GM12872 (cell line): Measurements from ENCODE around the gene RARA.

ENCODE experiments used
- TF ChIP-seq, protein P1 (sequence below): IDR thresholded peaks from 3 replicates; pipeline ENCODE4 v1.5.1; 2011; ENCODE audit warnings: low read depth, mild to moderate bottlenecking, low read length, moderate library complexity; ENCODE audit not compliant: insufficient read depth

The RARA gene

DNA sequence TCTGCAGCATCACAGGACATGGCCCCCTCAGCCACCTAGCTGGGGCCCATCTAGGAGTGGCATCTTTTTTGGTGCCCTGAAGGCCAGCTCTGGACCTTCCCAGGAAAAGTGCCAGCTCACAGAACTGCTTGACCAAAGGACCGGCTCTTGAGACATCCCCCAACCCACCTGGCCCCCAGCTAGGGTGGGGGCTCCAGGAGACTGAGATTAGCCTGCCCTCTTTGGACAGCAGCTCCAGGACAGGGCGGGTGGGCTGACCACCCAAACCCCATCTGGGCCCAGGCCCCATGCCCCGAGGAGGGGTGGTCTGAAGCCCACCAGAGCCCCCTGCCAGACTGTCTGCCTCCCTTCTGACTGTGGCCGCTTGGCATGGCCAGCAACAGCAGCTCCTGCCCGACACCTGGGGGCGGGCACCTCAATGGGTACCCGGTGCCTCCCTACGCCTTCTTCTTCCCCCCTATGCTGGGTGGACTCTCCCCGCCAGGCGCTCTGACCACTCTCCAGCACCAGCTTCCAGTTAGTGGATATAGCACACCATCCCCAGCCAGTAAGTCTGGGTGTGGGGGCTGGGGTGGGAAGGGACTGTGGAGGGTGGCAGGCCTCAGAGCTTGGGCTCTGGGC lies 22.0 kb downstream of the RARA start:
- TF ChIP-seq, protein P1, sequence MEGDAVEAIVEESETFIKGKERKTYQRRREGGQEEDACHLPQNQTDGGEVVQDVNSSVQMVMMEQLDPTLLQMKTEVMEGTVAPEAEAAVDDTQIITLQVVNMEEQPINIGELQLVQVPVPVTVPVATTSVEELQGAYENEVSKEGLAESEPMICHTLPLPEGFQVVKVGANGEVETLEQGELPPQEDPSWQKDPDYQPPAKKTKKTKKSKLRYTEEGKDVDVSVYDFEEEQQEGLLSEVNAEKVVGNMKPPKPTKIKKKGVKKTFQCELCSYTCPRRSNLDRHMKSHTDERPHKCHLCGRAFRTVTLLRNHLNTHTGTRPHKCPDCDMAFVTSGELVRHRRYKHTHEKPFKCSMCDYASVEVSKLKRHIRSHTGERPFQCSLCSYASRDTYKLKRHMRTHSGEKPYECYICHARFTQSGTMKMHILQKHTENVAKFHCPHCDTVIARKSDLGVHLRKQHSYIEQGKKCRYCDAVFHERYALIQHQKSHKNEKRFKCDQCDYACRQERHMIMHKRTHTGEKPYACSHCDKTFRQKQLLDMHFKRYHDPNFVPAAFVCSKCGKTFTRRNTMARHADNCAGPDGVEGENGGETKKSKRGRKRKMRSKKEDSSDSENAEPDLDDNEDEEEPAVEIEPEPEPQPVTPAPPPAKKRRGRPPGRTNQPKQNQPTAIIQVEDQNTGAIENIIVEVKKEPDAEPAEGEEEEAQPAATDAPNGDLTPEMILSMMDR = no peak

DNA sequence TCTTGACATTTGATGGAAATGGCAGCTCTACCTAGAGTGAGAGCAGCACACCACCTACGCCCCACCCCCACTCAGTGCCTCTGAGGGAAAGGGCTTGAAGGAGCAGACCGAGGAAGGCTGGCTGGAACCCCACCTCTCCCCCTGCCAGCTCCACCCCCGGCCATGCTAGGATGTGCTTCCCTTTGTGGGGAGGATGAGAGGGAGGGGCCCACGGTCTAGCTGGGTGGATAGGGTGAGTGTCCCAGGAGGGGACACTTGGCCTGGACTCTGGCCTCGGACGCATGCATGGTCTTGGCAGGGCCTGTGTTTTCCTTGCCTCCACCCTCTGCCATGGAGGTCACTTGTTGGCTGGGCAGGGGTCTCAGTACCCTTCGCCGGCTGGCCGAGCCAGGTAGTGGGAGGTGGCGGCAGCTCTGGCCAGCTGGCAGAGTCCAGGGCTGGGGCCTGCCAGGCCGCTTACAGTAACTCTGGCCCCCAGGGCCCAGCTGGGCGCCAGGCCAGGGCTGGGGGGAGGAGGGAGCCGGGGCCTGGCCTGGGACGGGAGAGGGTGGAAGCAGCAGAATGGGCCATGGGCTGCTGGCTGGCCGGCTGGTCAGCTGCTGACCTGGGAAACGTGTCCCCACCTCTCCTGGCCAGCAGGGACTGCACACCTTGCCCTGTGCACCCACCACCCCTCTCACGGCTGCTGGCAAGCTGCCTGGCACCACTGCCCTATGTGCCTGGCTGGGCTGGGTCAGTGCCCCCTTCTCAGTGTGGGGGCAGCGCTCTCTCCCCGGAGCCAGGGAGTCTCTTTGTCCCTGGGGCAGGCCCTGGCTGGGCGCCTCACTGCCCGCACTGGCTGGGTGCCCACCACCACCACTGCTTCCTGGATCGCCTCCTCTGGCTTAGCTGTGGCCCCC lies 23.0 kb downstream of the RARA start:
- TF ChIP-seq, protein P1 = no peak

DNA sequence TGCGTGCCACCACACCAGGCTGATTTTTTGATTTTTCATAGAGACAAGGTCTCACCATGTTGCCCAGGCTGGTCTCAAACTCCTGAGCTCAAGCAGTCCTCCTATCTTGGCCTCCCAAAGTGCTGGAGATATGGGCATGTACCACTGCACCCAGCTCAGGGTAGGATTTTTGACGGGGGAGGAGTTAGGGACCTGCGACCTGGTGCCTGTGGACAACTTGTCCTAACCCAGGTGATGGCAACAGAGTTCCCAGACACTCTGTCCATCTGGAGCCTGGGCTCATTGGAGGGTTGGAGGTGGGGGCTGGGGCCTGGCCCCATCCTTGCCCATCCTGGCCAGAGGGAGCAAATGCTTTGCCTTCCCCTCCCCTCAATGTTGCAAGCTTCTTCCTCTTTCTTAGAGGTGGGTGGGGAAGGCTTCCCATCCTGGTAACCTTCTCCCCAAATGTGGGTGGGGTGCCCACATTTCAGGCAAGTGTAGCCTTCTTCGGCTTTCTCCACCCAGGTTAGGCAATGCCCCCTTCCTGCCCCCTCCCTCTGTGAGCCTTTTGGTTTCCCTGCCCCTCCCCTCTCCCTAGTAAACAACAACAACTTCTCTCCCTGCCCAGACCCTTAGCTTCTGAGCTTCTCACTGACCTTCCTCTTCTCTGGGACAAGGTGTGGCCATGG lies 24.9 kb downstream of the RARA start:
- TF ChIP-seq, protein P1 = no peak

DNA sequence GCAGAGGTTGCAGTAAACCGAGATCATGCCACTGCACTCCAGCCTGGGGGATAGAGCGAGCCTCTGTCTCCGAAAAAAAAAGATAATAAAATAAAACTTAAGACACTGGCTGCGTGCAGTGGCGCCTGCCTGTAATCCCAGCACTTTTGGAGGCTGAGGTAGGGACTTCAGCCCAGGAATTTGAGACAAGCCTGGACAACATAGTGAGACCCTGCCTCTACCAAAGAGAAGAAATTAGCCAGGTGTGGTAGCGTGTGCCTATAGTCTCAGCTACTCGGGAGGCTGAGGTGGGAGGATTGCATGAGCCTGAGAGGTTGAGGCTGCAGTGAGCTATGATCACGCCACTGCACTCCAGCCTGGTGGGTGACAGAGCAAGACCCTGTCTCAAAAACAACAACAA lies 26.6 kb downstream of the RARA start:
- TF ChIP-seq, protein P1 = no peak

DNA sequence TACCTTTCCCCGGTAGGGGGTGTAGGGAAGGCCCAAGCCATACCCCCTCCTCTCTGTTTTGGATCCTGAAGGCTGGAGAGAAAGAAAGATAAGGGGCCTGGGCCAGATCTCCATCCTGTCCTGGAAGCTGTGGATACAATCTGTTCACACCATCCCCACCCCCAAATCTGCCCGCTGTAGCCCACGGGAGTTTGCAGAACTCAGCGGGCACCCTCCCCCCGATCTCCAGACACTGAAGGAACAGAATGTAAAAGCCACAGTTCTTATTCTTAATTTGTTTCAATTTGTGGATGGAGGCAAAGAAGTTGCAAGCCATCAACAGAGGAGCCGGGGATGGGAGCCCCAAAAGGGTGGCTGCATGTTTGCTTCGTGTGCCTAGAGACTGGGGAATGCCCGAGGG lies 28.4 kb downstream of the RARA start:
- TF ChIP-seq, protein P1 = no peak

DNA sequence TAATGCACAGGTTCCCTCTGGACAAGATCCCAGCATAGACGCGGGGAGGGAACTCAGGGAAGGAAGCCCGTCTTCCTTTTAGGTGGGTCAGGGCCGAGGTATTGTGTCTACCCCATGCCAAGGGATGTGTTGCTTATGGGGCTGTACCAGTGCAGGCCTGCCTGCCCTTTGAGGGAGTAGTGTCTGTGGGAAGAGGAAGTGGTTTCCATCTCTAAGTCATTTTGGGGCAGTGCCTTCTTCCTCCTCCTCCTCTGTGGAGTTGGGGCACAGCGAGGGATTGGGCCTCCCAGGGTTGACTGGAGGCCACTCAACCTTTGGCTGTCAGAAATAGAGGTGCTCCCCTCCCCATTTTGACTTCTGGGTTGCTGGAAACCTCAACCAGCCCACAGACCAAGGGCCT lies 29.1 kb downstream of the RARA start:
- TF ChIP-seq, protein P1 = no peak

DNA sequence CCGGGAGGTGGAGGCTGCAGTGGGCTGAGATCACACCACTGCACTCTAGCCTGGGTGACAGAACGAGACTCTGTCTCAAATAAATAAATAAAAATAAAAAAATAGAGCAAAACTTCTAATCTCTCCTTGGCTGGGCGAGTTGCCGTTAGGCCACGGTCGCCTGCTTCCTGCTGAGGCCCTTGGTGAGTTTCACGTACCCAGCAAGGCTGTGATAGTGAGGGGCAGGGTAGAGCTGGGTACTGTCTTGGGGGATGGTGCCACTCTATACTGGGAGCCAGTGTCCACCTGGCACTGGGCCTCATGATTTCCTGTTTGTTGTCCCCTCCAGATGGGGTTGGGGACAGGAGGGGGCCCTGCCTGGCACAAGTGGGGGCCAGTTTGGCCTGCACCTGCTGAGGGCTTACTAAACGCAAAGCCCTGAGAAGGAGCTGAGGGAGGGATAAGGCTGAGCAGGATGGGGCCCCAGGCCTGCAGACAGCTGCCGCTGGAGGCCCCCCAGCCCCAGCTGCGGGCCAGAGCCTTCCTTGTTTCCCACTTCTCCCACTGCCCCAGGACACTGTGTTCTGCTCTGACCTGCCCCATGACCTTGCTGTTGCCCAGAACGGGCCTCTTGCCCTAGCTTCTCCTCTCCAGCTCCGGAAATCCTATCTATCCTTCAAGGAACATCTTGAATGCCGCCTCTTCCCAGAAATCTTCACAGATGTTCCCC lies 30.1 kb downstream of the RARA start:
- TF ChIP-seq, protein P1 = no peak
